ENCODE measurements around the gene CRYBB1.

Gene CRYBB1

DNA sequence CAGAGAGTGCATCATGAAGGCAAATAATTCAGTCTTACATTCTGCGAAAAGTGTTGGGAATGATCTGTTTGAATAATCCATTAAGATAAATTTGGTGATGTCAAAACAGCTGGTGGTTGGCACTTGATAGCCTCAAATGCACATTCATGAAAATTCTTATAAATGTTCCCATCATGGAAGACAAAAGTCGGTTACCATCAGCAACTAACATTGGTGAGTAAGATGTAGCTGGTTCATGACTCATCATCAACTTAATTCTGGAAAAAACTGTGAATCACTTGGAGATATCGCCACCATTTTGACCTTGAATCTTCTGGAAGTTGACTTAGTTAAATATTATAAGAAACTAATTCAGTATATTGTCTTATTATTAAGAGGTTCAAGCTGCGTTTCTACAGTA is 11.2 kb downstream of the CRYBB1 start:
- DNase-seq, result peak in 1 of 2 experiments; percentile 29
- no peak for TF ChIP-seq POLR2A (IDR thresholded peaks at IDR 0.05; ENCODE audit: low read length)
- no peak for TF ChIP-seq GATA1 (IDR thresholded peaks at IDR 0.05; ENCODE audit: low read depth, low read length)

- DNase-seq, result peak in 1 of 2 experiments; percentile 19
- TF ChIP-seq GATA1 (IDR thresholded peaks at IDR 0.05; ENCODE audit: low read depth, low read length), result no peak
- no peak for TF ChIP-seq POLR2A (IDR thresholded peaks at IDR 0.05; ENCODE audit: low read length)
Observed at GRCh38 chr22:26604368-26604767, 13.5 kb downstream of the CRYBB1 start.

DNA sequence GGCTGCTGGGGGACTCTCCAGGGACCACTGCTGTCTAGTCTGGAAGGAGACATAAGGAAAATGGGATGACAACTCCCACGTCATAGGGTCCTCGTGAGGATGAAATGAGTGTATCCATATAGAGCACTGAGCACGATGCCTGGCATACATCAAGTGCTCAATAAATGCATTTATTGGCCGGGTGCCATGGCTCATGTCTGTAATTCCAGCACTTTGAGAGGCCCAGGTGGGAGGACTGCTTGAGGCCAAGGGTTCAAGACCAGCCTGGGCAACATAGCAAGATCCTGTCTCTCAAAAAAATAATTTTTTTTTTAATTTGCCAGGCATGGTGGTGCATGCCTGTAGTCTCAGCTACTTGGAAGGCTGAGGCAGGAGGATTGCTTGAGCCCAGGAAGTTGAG is 15.7 kb downstream of the CRYBB1 start:
- no peak for DNase-seq
- TF ChIP-seq POLR2A (IDR thresholded peaks at IDR 0.05; ENCODE audit: low read length) (no peak), GATA1 (IDR thresholded peaks at IDR 0.05; ENCODE audit: low read depth, low read length) (no peak)

- no peak for TF ChIP-seq POLR2A (IDR thresholded peaks at IDR 0.05; ENCODE audit: low read length)
- TF ChIP-seq GATA1 (IDR thresholded peaks at IDR 0.05; ENCODE audit: low read depth, low read length), result no peak
- no peak for DNase-seq
Observed at GRCh38 chr22:26601726-26602125, 16.1 kb downstream of the CRYBB1 start.

- TF ChIP-seq POLR2A (IDR thresholded peaks at IDR 0.05; ENCODE audit: low read length) (no peak), GATA1 (IDR thresholded peaks at IDR 0.05; ENCODE audit: low read depth, low read length) (no peak)
- DNase-seq, result no peak
Observed at GRCh38 chr22:26599505-26599904, 18.3 kb downstream of the CRYBB1 start.

DNA sequence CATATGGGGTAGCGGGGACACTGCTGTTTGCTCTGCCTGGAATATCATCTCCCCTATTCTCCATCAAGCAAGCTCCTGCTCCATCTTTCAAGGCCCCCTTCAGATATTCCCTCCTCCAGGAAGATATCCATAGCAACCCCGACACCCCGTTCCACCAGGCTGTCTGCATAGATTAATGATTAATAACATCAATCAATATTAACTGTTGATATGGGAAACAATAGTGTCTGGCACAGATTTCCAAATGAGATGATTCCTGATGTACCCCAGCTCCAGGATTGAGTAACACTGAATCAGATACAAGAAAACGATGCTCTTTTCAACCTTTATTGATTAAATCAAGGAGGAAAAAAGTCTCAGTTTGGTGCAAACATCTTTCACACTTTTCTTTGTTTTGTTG is 20.3 kb downstream of the CRYBB1 start:
- no peak for DNase-seq
- no peak for TF ChIP-seq GATA1 (IDR thresholded peaks at IDR 0.05; ENCODE audit: low read depth, low read length)
- no peak for TF ChIP-seq POLR2A (IDR thresholded peaks at IDR 0.05; ENCODE audit: low read length)

DNA sequence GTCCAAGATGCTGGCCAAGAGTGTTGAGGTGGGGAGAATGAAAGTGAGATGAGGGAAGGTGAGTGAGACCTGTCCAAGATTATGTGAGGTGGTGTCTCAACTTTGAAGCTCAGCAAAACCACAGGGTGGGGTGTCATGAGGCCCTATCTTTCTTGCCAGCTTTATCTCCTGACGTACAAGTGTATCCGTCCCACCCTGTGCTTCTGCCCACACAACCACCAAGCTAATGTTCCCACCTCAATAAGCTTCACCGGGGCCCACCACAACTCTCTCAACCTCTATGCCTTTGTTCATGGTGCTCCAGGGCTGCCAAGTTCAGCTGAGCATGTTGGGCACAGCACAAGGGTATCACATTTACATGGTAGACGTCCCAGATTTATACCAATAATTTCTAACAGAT is 20.8 kb downstream of the CRYBB1 start:
- DNase-seq, result peak; percentile 83 to 88
- TF ChIP-seq GATA1 (IDR thresholded peaks at IDR 0.05; ENCODE audit: low read depth, low read length) (no peak), POLR2A (IDR thresholded peaks at IDR 0.05; ENCODE audit: low read length) (peak; percentile 23)

GRCh38 chr22:26593763-26594162 is 24.1 kb downstream of the CRYBB1 start:
- DNase-seq, result no peak
- no peak for TF ChIP-seq GATA1 (IDR thresholded peaks at IDR 0.05; ENCODE audit: low read depth, low read length)

GRCh38 chr22:26592421-26592891 is 25.4 kb downstream of the CRYBB1 start:
- DNase-seq, result no peak

DNA sequence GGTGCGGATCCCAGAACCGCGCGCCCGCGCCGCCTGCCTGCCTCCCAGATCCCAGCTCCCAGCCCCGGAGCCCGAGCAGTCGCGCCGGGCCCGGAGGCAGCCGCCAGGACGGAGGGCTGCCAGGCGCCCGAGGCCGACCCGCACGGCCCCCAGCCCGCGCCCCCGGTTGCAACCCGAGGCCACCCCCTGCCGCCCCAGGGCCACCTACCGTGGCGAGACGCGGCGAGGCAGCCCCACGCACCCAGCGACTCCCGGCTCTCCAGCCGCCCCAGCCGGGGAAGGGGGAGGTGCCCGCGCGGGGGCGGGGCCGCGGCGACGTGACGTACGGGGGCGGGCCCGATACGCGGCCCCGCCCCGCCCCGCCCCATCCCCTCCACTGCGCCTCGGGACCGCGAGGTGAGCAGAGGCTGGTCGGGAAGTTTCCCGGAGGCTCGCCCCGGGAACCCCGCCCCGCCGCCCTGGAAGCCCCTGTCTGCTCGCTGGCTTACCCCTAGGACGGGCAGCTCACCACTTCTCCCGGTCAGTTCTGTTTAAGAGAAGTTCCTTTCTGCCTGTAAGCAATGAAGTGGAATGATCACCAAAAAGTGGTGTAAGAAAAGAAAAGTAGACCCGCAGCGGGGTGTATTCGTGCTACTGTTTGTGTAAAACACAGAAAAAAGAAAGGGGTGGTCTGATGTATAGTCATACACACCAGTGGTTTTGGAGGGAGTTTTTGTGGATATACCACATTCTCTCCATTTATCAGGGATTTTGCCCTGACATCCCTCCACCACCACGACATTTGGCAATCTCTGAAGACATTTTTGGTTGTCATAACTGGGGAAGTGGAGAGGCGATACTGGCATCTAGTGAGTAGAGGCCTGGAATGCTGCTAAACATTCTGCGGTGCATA is 27.7 kb downstream of the CRYBB1 start, which contains the start of gene TPST2:
TSS of gene TPST2 (minus strand) at position 288 of the 892 bp plus-strand sequence. CDS start 48,502 bp downstream, outside the sequence.
- DNase-seq, result peak; percentile 83 to 93
- no peak for TF ChIP-seq GATA1 (IDR thresholded peaks at IDR 0.05; ENCODE audit: low read depth, low read length)
- TF ChIP-seq POLR2A (IDR thresholded peaks at IDR 0.05; ENCODE audit: low read length), result peak; percentile 81

More at GRCh38 chr22:26592421-26592891, 25.4 kb downstream of the CRYBB1 start:
- TF ChIP-seq POLR2A (IDR thresholded peaks at IDR 0.05; ENCODE audit: low read length) (no peak), GATA1 (IDR thresholded peaks at IDR 0.05; ENCODE audit: low read depth, low read length) (no peak)

GRCh38 chr22:26589367-26589844 is 28.4 kb downstream of the CRYBB1 start:
- TF ChIP-seq GATA1 (IDR thresholded peaks at IDR 0.05; ENCODE audit: low read depth, low read length) (no peak), POLR2A (IDR thresholded peaks at IDR 0.05; ENCODE audit: low read length) (no peak)
- DNase-seq, result peak; percentile 61 to 73

DNA sequence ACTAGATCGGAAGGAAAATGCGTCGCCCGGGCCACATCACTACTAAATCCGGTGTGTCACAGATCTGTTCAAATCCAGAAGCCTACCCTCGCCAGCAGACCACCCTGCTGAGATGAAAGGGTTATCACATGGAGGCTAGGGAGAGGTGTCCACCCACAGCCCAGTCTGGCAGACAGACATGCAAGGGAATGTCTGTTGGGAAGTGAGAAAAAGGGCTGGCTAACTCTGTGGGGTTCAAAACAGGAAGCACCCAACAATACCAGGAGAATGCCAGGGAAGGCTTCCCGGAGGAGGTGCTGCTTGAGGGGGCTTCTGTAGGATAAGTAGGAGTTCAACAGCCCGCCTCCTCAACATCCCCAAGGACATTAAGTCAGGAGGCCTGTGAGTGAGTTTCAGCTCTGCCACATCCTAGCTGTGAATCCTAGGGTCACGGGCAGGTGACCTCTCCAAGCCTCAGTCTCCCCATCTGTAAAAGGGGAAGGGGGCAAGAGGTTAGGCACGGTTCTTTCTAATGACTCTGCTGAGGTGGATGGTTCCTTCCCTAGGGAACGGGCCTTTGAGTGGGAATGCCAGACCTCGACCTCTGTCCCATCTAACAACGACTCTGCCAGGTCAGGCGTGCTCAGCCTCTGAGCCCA is 29.0 kb downstream of the CRYBB1 start:
- DNase-seq, result peak; percentile 34 to 55

DNA sequence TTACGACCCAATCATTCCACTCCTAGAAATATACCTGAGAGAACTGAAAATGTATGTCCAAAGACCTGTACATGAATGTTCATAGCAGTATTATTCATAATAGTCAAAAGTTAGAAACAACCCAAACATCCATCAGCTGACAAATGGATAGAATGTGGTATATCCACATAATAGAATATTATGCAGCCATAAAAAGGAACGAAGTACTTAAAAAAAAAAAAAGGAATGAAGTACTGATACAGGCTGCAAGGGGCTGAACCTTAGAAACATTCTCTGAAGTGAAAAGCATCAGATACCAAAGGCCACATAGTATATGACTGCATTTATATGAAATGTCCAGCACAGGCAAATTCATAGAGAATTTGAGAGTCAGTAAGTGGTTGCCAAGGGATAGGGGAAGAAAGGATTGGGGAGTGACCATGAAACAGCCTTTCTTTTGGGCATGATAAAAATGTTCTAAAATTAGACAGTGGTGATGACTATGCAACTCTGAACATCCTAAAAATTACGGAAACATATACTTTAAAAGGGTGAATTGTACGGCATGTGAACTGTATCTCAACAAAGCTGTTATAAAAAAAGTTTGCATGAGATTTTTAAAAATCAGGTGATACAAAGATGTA is 29.7 kb downstream of the CRYBB1 start:
- peak; percentile 64 to 72 for DNase-seq
- no peak for TF ChIP-seq GATA1 (IDR thresholded peaks at IDR 0.05; ENCODE audit: low read depth, low read length)

More for the DNA sequence above, 29.0 kb downstream of the CRYBB1 start:
- no peak for TF ChIP-seq GATA1 (IDR thresholded peaks at IDR 0.05; ENCODE audit: low read depth, low read length)
- TF ChIP-seq POLR2A (IDR thresholded peaks at IDR 0.05; ENCODE audit: low read length), result peak; percentile 47

Data from erythroblast (primary cell).